ENCODE results near the gene TUBA1A. TPM values are rescaled to one million over a fixed set of nuclear protein-coding genes. Genes with fewer than 3 reads are reported as not detected.
A peak's percentile ranks its signal among the peaks of the same experiment; 100 is the strongest.

Gene TUBA1A
- total RNA-seq, 1 experiment from 2014 or later, result 24.1 TPM

DNA sequence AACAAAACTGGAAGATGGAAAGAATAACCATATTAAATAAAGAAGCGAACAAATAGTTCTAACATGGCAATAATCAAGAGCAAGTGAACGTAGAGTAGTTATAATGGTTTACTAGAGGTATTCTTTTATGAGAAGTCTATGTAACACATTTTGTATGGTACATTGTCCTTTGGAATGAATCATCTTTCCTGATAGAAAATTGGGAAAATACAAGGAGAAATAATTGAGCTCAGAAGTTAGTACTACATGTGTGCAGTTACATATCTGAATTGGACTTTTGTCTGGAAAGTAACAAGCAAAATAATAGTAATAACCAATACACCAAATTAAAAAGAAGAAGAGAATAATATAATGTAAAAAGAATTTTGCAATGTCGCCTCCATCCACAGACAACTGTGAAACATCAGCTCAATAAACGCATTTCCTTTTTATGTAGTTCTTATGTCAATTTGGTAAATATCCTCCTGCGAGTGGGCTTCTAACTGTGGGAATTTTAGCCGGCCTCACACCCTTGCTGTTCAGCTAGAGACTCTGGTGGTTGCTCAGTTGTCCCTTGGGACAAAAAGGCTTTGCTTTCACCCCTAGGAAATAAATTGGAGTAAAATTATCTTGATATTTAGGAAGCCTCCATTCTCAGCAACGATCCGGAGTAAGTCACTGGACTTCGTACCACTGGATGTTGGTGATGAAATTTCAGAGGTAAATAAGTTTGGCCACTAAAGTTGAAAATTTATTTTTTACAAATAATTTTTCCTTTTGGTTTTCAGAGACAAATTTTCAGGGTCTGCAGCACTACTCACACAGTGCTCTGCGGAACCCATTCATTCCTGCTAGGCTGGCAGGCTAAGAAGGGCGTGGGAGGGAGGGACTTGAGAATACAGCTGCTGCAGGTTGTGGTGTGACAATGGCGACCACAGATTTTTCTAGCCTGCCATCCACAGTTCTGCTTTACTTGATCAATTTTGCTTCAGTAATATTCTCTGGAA is 1.1 kb upstream of the TUBA1A start:
- H3K36me3 ChIP-seq (ENCODE audit: control insufficient read depth in 1 of 2, insufficient read depth in 2 of 2, low read length in 2 of 2), result peaks cover 0 to 3% of the 10 kb centered on the region in 2 experiments; a peak in 1 of 4 replicates
- H3K9ac ChIP-seq (ENCODE audit: low read length), result no peak overlapping the region
- no peak for ATAC-seq
- no peaks in the 10 kb centered on the region for H3K79me2 ChIP-seq (ENCODE audit: insufficient read depth, low read length)
- DNase-seq (ENCODE audit: low read depth, low spot score), result no peak
- H3K4me2 ChIP-seq (ENCODE audit: low read length), result peak overlapping the region; percentile 93
- H4K20me1 ChIP-seq (ENCODE audit: insufficient read depth), result no peaks in the 10 kb centered on the region
- no peaks in the 10 kb centered on the region for H3K9me3 ChIP-seq (ENCODE audit: control insufficient read depth in 1 of 2, insufficient read depth in 1 of 2, low read depth in 1 of 2, low read length in 2 of 2)
- intact Hi-C loops (cut with micrococcal nuclease), result no loop called here
- ChIA-PET RAD21 (ENCODE audit: low non-redundant PET in 1 of 2, low total read pairs in 2 of 2, uncharacterized antibody in 2 of 2, unreplicated experiment in 2 of 2) (no interaction called here), CTCF (no interaction called here), POLR2A (interaction anchor here (1.3 kb wide), 1 partner anchor 8 kb away, joined by 3 read pairs; no protein-coding TSS in a partner anchor)
- H3K9me2 ChIP-seq (ENCODE audit: insufficient read depth), result no peaks in the 10 kb centered on the region
- H3K27me3 ChIP-seq (ENCODE audit: insufficient read depth, low read length), result no peaks in the 10 kb centered on the region
- H3K4me3 ChIP-seq (replicated peaks in 1 of 2; ENCODE audit: low read depth in 1 of 2, low read length in 2 of 2), result peak overlapping the region in 1 of 2 experiments; percentile 80; a peak in 3 of 4 replicates
- no peak overlapping the region for H3K27ac ChIP-seq (ENCODE audit: low read depth, low read length)
- H2AFZ ChIP-seq (ENCODE audit: low read depth, low read length, poor library complexity, severe bottlenecking), result peak overlapping the region; percentile 47
- BruUV-seq (replicated peaks), result TSS peak; percentile 79
- TF ChIP-seq YY1 (IDR thresholded peaks at IDR 0.05; ENCODE audit: extremely low read depth, insufficient replicate concordance, low read depth, low read length) (no peak), JUND (IDR thresholded peaks at IDR 0.05) (no peak), EGR1 (IDR thresholded peaks at IDR 0.05; ENCODE audit: low read depth) (no peak), RAD21 (IDR thresholded peaks at IDR 0.05; ENCODE audit: low read depth) (no peak), SRF (IDR thresholded peaks at IDR 0.05; ENCODE audit: low read depth) (no peak), EZH2 (IDR thresholded peaks at IDR 0.05) (no peak), TCF7L2 (IDR thresholded peaks at IDR 0.05; ENCODE audit: borderline replicate concordance, extremely low read depth, insufficient read depth, insufficient read length) (no peak), CBX3 (IDR thresholded peaks at IDR 0.05; ENCODE audit: low read depth) (no peak)
- TF ChIP-seq, protein P1, sequence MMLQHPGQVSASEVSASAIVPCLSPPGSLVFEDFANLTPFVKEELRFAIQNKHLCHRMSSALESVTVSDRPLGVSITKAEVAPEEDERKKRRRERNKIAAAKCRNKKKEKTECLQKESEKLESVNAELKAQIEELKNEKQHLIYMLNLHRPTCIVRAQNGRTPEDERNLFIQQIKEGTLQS (IDR thresholded peaks at IDR 0.05), result no peak
- TF ChIP-seq, protein P2, sequence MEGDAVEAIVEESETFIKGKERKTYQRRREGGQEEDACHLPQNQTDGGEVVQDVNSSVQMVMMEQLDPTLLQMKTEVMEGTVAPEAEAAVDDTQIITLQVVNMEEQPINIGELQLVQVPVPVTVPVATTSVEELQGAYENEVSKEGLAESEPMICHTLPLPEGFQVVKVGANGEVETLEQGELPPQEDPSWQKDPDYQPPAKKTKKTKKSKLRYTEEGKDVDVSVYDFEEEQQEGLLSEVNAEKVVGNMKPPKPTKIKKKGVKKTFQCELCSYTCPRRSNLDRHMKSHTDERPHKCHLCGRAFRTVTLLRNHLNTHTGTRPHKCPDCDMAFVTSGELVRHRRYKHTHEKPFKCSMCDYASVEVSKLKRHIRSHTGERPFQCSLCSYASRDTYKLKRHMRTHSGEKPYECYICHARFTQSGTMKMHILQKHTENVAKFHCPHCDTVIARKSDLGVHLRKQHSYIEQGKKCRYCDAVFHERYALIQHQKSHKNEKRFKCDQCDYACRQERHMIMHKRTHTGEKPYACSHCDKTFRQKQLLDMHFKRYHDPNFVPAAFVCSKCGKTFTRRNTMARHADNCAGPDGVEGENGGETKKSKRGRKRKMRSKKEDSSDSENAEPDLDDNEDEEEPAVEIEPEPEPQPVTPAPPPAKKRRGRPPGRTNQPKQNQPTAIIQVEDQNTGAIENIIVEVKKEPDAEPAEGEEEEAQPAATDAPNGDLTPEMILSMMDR (IDR thresholded peaks at IDR 0.05 in 2 of 3, conservative IDR thresholded peaks at IDR 0.05 in 1 of 3; ENCODE audit: borderline replicate concordance in 1 of 3, insufficient read depth in 1 of 3, low read depth in 2 of 3, low read length in 2 of 3), result no peak
- TF ChIP-seq, protein P3, sequence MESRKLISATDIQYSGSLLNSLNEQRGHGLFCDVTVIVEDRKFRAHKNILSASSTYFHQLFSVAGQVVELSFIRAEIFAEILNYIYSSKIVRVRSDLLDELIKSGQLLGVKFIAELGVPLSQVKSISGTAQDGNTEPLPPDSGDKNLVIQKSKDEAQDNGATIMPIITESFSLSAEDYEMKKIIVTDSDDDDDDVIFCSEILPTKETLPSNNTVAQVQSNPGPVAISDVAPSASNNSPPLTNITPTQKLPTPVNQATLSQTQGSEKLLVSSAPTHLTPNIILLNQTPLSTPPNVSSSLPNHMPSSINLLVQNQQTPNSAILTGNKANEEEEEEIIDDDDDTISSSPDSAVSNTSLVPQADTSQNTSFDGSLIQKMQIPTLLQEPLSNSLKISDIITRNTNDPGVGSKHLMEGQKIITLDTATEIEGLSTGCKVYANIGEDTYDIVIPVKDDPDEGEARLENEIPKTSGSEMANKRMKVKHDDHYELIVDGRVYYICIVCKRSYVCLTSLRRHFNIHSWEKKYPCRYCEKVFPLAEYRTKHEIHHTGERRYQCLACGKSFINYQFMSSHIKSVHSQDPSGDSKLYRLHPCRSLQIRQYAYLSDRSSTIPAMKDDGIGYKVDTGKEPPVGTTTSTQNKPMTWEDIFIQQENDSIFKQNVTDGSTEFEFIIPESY (IDR thresholded peaks at IDR 0.05; ENCODE audit: extremely low read depth, insufficient replicate concordance, low read length), result no peak
- TF ChIP-seq, protein P4, sequence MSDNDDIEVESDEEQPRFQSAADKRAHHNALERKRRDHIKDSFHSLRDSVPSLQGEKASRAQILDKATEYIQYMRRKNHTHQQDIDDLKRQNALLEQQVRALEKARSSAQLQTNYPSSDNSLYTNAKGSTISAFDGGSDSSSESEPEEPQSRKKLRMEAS (IDR thresholded peaks at IDR 0.05), result no peak
- peaks cover 12 to 22% of the 10 kb centered on the region in 2 experiments; a peak in 3 of 4 replicates for H3K4me1 ChIP-seq (ENCODE audit: control insufficient read depth in 1 of 2, insufficient read depth in 2 of 2, low read length in 2 of 2)

Data from HCT116 (cell line).